B cell (primary cell): ENCODE data around the gene ZNF846.

Experiments
- CTCF ChIP-seq: fragments of 200-600 bp; IDR thresholded peaks from one replicate; pipeline ENCODE4 v1.8.0; 2022; ENCODE audit warnings: antibody characterized with exemption, mild to moderate bottlenecking
- EZH2 ChIP-seq: IDR thresholded peaks from 2 replicates; pipeline ENCODE4 v1.6.1; 2012; ENCODE audit warnings: borderline replicate concordance, low read depth, mild to moderate bottlenecking, moderate library complexity, low read length; ENCODE audit not compliant: insufficient read depth, poor library complexity, severe bottlenecking

- TF ChIP-seq EZH2, result no peak
- TF ChIP-seq CTCF, result no peak
Measured at GRCh38 chr19:9818175-9818733, 49.7 kb upstream of the ZNF846 start.
